HG03175 (cell line): ENCODE data around the gene MCC.
A peak's percentile ranks its signal among the peaks of the same experiment; 100 is the strongest.

Experiments
- ATAC-seq: cut with Tn5 transposase; IDR thresholded peaks from one replicate; pipeline ENCODE4 v1.9.1; 2021; ENCODE audit warnings: mild to moderate bottlenecking, moderate library complexity; ENCODE audit not compliant: unreplicated experiment

MCC gene

GRCh38 chr5:113042491-113043243 is 445.6 kb downstream of the MCC start:
- no peak for ATAC-seq

DNA sequence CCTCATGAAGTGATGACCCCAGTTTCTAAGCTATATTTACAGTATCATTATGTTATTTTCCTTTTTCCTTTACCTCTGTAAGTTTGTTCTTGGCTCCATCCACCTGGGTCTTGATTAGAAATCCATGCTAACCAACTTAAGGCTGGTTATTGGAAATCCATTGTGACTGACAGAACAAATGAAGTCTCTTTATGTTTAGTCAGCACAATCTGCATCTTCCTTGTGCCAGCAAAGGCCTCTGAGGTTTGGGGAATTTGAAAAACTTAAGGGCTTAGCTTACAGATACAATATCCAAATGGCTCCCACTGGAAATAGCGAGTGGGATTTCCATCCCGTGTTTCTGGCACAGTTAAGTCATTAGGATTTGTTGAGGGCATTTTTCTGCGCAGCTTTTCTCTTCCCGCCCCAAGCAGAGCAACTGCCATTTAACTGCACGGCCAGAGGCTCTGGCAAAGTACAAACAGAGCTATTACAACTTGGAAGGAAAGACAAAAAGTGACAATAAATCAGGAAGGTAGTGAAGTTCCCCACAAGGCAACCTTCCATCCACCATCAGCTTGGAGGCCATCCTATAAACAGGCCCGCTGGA is 447.5 kb downstream of the MCC start:
- no peak for ATAC-seq

GRCh38 chr5:113039934-113040285 is 448.3 kb downstream of the MCC start:
- no peak for ATAC-seq

DNA sequence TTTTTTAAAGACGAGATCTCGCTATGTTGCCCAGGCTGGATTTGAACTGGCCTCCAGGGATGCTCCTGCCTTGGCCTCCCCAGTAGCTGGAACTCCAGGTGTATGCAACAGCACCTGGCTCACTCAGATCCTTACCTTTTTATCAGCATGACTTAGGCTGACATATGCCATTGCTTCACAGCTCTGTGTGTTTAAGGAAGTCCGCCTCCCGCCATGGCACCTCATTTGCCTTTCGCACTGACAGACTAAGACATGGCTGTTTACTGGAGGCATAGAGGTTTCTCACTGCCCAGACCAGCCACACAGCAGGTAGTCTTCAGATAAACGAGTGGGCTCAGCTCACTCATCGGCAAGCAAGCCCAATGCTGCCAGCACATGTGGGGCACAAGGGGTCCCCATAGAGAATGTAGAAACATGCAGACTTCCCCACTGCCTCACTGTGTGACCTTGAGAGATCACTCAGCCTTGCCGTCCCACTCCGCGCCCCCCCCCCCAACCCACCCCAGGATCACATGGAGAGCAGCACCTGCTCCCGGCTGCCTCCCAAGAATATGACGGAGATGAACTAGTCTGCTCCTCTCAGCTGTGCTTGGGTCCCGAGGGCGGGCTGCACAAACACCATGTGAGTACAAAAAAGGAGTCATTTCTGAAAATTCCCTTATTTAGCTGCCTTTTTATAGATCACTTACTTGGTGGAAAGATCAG is 448.9 kb downstream of the MCC start:
- ATAC-seq: no peak

- no peak for ATAC-seq
Observed at GRCh38 chr5:113038714-113039113, 449.5 kb downstream of the MCC start.

DNA sequence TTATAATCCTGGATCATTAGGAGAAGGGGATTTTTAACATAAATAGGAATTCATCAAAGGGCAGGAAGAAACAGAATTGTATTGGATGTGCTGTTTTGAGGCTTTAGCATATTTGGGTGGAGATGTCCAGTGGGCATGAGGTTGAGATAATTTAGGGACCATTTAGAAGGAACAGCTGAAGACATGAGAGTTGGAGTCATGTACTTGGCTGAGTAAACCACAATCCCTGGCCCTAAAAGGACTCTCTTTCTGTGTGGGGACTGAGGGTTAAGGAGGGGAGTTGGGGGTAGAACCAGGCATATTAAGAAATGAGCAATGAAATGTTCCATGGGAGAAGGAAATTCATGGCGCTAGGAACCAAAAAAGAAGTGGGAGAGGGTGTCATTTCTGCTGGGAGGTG is 450.1 kb downstream of the MCC start:
- no peak for ATAC-seq

DNA sequence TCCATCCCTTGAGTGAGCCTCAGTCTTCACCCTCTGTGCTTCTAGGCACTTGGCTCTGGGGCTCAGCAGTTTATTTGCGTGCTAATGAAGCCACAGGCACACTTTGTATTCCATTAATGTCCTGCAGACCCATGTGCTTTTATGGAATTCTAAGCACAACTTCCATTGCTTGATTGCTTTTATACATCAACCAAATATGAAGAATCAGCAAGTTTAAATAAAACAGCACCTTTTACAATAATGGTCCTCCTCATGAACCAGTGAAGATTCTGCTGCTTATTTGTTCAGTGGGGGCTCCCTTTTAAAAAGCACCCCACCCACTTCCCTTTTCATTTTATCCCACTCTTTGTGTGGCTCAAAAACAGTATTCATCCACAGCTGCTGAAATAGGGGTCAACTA is 451.4 kb downstream of the MCC start:
- no peak for ATAC-seq

DNA sequence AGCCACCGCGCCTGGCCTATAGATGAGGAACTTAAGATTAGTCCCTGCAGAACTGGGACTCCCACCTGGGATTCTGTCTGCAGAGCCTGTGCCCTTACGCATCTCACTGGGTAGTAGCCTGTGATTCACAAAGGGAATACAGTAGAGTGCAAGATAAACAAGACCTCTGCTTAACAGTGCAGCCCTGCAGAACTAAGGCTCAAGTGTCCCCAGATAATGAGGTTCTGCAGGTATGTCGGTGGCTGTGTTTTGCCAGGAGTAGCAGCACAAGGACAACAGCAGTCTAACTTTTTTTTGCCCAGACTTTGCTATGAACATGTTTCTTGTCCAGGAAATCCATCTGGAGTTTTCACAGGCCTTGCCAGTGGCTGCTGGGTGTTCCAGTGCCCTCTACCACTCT is 451.9 kb downstream of the MCC start:
- ATAC-seq: no peak

- no peak for ATAC-seq
Observed at GRCh38 chr5:113035096-113035495, 453.2 kb downstream of the MCC start.

DNA sequence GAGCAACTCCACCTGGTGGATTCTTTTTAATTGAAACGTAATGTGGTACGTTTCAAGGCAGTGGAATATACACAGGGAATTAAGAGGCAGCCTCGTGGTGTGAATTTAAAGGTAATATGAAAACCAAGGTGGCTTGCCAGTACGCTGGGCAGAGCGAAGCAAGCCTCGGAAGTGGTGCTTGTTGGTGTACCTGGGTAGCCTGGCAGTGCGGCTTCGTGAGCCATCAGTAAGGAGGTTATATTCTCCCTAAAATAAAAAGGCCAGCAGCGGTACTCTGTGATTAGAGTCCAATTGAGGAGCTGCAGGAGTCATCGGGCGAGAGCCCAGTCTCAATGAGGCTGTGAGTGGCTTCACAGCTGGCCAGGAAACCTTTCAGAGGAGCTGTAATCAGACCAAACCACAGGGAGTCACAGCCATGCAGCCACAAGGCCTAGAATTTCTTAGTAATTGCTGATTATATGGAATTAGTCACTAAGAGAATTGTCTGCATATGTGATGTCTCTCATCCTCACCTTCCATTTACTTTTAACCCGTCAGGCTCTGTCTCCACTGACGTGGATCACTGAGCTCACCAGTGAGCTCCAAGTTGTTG is 454.0 kb downstream of the MCC start:
- no peak for ATAC-seq

- no peak for ATAC-seq
Observed at GRCh38 chr5:113031557-113031956, 456.7 kb downstream of the MCC start.

DNA sequence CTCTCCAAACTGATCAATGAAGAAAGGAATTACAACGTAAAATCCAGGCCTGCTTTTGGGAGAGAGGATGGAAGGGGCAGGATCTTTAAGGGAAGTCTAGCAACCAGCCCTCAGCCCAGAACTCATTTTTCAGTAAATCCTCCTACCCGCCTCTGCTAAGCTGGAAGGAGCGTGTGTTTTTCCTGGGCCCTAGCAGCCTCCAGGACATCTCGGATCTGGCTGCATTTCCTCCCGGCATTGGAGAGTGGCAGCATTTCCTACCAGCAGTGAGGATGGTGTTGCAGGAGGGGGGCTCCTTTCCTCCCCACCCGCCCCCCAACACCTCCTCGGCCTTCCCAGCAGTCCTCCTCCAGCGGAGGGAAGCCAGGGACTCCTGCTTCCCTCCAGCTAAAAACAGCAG is 457.1 kb downstream of the MCC start:
- no peak for ATAC-seq

- ATAC-seq: no peak
Observed at GRCh38 chr5:113029614-113030013, 458.6 kb downstream of the MCC start.

DNA sequence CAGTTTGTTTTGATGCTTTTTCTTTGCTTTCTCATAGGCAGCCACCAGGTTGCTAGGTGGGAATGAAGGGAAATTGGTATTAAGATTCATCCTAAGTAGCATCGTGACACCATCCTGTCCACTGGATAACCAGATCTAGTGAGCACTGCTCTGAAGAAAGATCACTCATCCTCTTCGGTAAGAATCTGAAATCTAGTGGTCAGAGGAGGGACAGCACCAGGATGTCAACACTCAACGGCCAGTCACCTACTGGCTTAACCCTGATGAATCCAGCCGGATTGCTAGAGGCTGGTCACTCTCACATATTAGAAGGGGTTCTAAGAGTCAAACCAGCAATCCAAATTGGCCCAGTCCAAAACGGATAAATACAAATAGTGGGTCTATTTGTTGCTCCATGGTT is 460.8 kb downstream of the MCC start:
- no peak for ATAC-seq

GRCh38 chr5:113027015-113027414 is 461.2 kb downstream of the MCC start:
- no peak for ATAC-seq

- no peak for ATAC-seq
Observed at GRCh38 chr5:113026211-113026610, 462.0 kb downstream of the MCC start.

DNA sequence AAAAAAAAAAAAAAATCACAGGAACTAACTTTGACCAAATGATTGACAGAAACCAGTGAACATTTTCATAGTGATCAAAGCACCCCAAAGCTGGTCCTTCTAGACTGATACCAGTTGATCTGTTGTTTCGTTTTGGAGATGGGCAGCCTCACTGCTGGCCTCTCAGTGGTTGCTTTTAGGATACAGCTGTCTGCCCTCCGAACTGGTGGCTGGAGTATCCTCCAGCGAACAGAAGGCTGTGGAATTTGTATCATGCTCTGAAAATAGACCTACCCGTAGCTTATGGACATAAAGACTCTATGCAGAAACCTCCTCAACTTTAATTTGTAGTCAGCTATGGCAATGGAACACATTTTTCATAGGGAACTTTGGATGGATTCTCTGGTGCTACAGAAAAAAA is 462.7 kb downstream of the MCC start:
- ATAC-seq: no peak

DNA sequence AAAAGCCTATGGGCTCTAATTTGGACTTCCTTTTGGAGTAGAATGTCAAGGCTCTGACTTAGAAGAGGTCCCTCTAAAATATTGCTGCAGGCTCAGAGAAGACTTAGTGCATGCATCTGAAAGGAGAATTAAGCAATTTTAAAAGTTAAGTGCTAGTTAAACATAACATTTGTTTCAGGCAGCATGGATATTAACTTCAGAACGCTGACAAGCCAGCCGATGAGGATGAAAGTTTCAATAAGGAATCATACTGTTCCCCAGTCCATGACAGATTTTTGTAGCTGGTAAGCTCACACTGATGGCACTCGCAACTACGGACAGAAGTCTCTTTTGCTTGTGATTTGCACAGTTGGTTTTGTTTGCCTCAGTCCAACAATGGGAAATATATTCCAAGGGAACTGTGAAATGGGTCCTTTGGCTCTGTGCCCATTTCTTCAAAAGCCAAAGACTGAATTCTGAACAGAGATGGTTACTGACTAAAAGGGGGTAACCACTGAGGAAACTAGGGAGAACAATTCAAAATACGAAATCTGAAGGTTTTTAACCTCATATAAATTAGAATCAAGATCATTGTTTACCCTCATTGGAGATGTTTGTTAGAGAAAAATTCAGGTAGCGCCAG is 464.1 kb downstream of the MCC start:
- no peak for ATAC-seq

DNA sequence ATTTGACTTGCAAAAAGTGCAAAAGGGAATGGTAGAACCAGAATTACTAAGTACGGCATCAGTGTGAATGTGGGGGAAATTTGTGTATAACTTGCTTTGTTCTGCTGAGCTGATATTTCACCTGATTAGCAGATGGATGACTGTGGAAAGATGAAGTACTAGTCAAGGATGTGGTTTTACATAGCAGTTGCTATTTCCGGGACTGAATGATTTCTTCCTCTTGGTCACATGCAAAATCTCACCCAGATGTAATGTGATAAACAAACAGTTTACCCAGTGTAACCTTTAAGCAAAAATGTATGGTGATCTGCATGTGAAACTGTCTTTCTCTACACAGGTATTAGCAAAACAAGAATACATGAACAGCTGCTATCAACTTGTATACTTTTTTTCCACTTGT is 465.6 kb downstream of the MCC start:
- peak; percentile 95 for ATAC-seq

GRCh38 chr5:113020461-113021273 is 467.6 kb downstream of the MCC start:
- no peak for ATAC-seq
